ACC112 (cell line): ENCODE results near the gene TCEA2.
"Not testable (repeated sequence)": the region's sequence is repeated elsewhere in the genome, so short reads cannot be mapped to it uniquely, and the experiment has no call there.

Source experiments
- H2AFZ ChIP-seq: fragments of 200-600 bp; sonication (generic); one replicate; pipeline ENCODE4 v1.6.0; 2017; ENCODE audit warnings: antibody characterized with exemption, low read length; ENCODE audit not compliant: unreplicated experiment
- H3K27ac ChIP-seq: fragments of 200-600 bp; sonication (generic); 2 replicates; pipeline ENCODE4 v1.5.1; 2014; ENCODE audit warnings: low read depth, mild to moderate bottlenecking, antibody characterized with exemption, low read length, moderate library complexity
- H3K27me3 ChIP-seq: fragments of 200-600 bp; sonication (generic); 2 replicates; pipeline ENCODE4 v1.6.1; 2014; ENCODE audit warnings: mild to moderate bottlenecking, antibody characterized with exemption, low read length, moderate library complexity, mixed read lengths; ENCODE audit not compliant: insufficient read depth
- H3K36me3 ChIP-seq: fragments of 200-600 bp; sonication (generic); 2 replicates; pipeline ENCODE4 v1.6.1; 2016; ENCODE audit warnings: mild to moderate bottlenecking, antibody characterized with exemption, low read length, moderate library complexity, mixed read lengths; ENCODE audit not compliant: insufficient read depth
- H3K4me1 ChIP-seq: fragments of 200-600 bp; sonication (generic); one replicate; pipeline ENCODE4 v1.6.1; 2016; ENCODE audit warnings: low read length, mixed read lengths; ENCODE audit not compliant: insufficient read depth, unreplicated experiment, control insufficient read depth
- H3K4me3 ChIP-seq: fragments of 200-600 bp; sonication (generic); 2 replicates; pipeline ENCODE4 v1.5.1; 2014; ENCODE audit warnings: mild to moderate bottlenecking, low read depth, low read length
- H3K79me2 ChIP-seq: fragments of 200-600 bp; sonication (generic); one replicate; pipeline ENCODE4 v1.6.0; 2016; ENCODE audit warnings: low read length; ENCODE audit not compliant: control insufficient read depth, unreplicated experiment, insufficient read depth

TCEA2 gene

GRCh38 chr20:64114356-64114971 is 51.5 kb downstream of the TCEA2 start:
- Histone ChIP-seq H3K27ac (no peak overlapping the region), H3K79me2 (no peaks in the 10 kb centered on the region), H2AFZ (no peak overlapping the region), H3K36me3 (no peaks in the 10 kb centered on the region), H3K4me1 (no peaks in the 10 kb centered on the region), H3K4me3 (no peak overlapping the region), H3K27me3 (no peaks in the 10 kb centered on the region)

- H3K36me3 ChIP-seq: no peaks in the 10 kb centered on the region
- H3K4me3 ChIP-seq: no peak overlapping the region
- no peak overlapping the region for H2AFZ ChIP-seq
- no peaks in the 10 kb centered on the region for H3K79me2 ChIP-seq
- no peak overlapping the region for H3K27ac ChIP-seq
- H3K4me1 ChIP-seq: no peaks in the 10 kb centered on the region
- H3K27me3 ChIP-seq: no peaks in the 10 kb centered on the region
These were observed 52.3 kb downstream of the TCEA2 start for GRCh38 chr20:64115171-64115911.

GRCh38 chr20:64116016-64116415 is 53.0 kb downstream of the TCEA2 start:
- no peak overlapping the region for H3K27ac ChIP-seq
- peaks cover 3% of the 10 kb centered on the region; the same call in 1 of the 2 replicates for H3K27me3 ChIP-seq
- H2AFZ ChIP-seq: no peak overlapping the region
- no peaks in the 10 kb centered on the region for H3K4me1 ChIP-seq
- H3K36me3 ChIP-seq: no peaks in the 10 kb centered on the region
- H3K79me2 ChIP-seq: no peaks in the 10 kb centered on the region
- no peak overlapping the region for H3K4me3 ChIP-seq

GRCh38 chr20:64116541-64117431 is 53.8 kb downstream of the TCEA2 start:
- H3K27ac ChIP-seq: no peak overlapping the region
- H3K36me3 ChIP-seq: no peaks in the 10 kb centered on the region
- H3K27me3 ChIP-seq: peaks cover 9% of the 10 kb centered on the region
- no peaks in the 10 kb centered on the region for H3K4me1 ChIP-seq
- no peak overlapping the region for H3K4me3 ChIP-seq
- no peak overlapping the region for H2AFZ ChIP-seq
- H3K79me2 ChIP-seq: no peaks in the 10 kb centered on the region

- H2AFZ ChIP-seq, H3K36me3 ChIP-seq, H3K4me1 ChIP-seq, H3K79me2 ChIP-seq, H3K27ac ChIP-seq, H3K4me3 ChIP-seq: not testable (repeated sequence)
- H3K27me3 ChIP-seq: peaks cover 13% of the 10 kb centered on the region
These were observed 54.4 kb downstream of the TCEA2 start for GRCh38 chr20:64117432-64117777.

- H2AFZ ChIP-seq: no peak overlapping the region
- H3K27me3 ChIP-seq: peaks cover 22% of the 10 kb centered on the region
- no peaks in the 10 kb centered on the region for H3K36me3 ChIP-seq
- H3K4me1 ChIP-seq: no peaks in the 10 kb centered on the region
- no peaks in the 10 kb centered on the region for H3K79me2 ChIP-seq
- H3K4me3 ChIP-seq: no peak overlapping the region
- no peak overlapping the region for H3K27ac ChIP-seq
These were observed 56.3 kb downstream of the TCEA2 start for GRCh38 chr20:64119301-64119680.

- Histone ChIP-seq H3K27me3 (peaks cover 22% of the 10 kb centered on the region), H3K79me2 (no peaks in the 10 kb centered on the region), H3K4me1 (no peaks in the 10 kb centered on the region), H3K27ac (no peak overlapping the region), H3K4me3 (no peak overlapping the region), H3K36me3 (no peaks in the 10 kb centered on the region), H2AFZ (no peak overlapping the region)
These were observed 56.8 kb downstream of the TCEA2 start for GRCh38 chr20:64119681-64120341.

GRCh38 chr20:64121586-64121985 is 58.6 kb downstream of the TCEA2 start:
- Histone ChIP-seq H3K36me3 (no peaks in the 10 kb centered on the region), H3K4me1 (no peaks in the 10 kb centered on the region), H3K27me3 (peaks cover 22% of the 10 kb centered on the region), H3K79me2 (no peaks in the 10 kb centered on the region), H2AFZ (no peak overlapping the region), H3K4me3 (no peak overlapping the region), H3K27ac (no peak overlapping the region)
